ENCODE results near the gene PTPRR. TPM values are rescaled to one million over a fixed set of nuclear protein-coding genes. Genes with fewer than 3 reads are reported as not detected.

The PTPRR gene
- total and polyA plus RNA-seq, 2 of the 4 experiments (the other 2 are of a cell fraction): 0.18 to 0.21 TPM

- H3K4me2 ChIP-seq (ENCODE audit: low read depth, low read length): peak overlapping the region; percentile 80
- no peaks in the 10 kb centered on the region for H3K27me3 ChIP-seq (ENCODE audit: control insufficient read depth, insufficient read depth, low read length)
- H2BK120ac ChIP-seq (ENCODE audit: low read depth, low read length): no peak overlapping the region; the same call in 1 of the 2 replicates
- H3K23ac ChIP-seq (ENCODE audit: low read depth, low read length): no peak overlapping the region
- H2BK5ac ChIP-seq (ENCODE audit: low read depth, low read length, poor library complexity, severe bottlenecking): no peak overlapping the region
- 0 out of 4 replicates have a peak overlapping the region, but pooled peaks of 1 of the 2 experiments have one; percentile 44 for H4K8ac ChIP-seq (ENCODE audit: low read depth in 2 of 2, low read length in 2 of 2)
- ATAC-seq (ENCODE audit: low read depth) (peak; percentile 85), DNase-seq (peak; percentile 36)
- H3K4me1 ChIP-seq (ENCODE audit: control insufficient read depth, insufficient read depth, low read length): no peaks in the 10 kb centered on the region
- BruUV-seq (replicated peaks): no TSS peak
- no peak overlapping the region for H4K91ac ChIP-seq (ENCODE audit: insufficient read depth, low read depth, low read length)
- no peak overlapping the region for H3K9ac ChIP-seq (ENCODE audit: low read depth, low read length)
- intact Hi-C loops (cut with micrococcal nuclease) (loop anchor here (1.0 to 10.0 kb wide), 4 partner anchors 130 to 935 kb away; partner anchors contain the start of gene CNOT2), dilution Hi-C loops (cut with HindIII; ENCODE audit: low sequenced_read_pairs, unreplicated experiment) (no loop called here), in situ Hi-C loops (cut with MboI; ENCODE audit: low sequenced_read_pairs) (loop anchor here (5.0 kb wide), 1 partner anchor 133 kb away; no protein-coding TSS in a partner anchor)
- H2BK20ac ChIP-seq (ENCODE audit: low read depth, low read length): peak overlapping the region; percentile 89; the same call in 1 of the 2 replicates
- CTCF ChIA-PET: interaction anchor here (0.6 to 1.6 kb wide), 7 partner anchors 21 to 840 kb away, joined by 3 to 6 read pairs (median 3); no protein-coding TSS in a partner anchor
- no peak overlapping the region for H3K56ac ChIP-seq (ENCODE audit: extremely low read depth, insufficient read depth, low read length)
- TF ChIP-seq CTCF (conservative IDR thresholded peaks at IDR 0.05; ENCODE audit: low read depth, low read length): peak; percentile 91
- TF ChIP-seq FOS (IDR thresholded peaks at IDR 0.05; ENCODE audit: low read depth, low read length): no peak
- no peak for TF ChIP-seq CHD1 (IDR thresholded peaks at IDR 0.05; ENCODE audit: low read depth, low read length)
- no peak for TF ChIP-seq NFE2L2 (IDR thresholded peaks at IDR 0.05; ENCODE audit: low read depth, low read length)
- peak; percentile 93 for TF ChIP-seq RAD21 (IDR thresholded peaks at IDR 0.05; ENCODE audit: low read length)
- no peak for TF ChIP-seq BHLHE40 (IDR thresholded peaks at IDR 0.05; ENCODE audit: low read depth, low read length)
- peak; percentile 91 for TF ChIP-seq SMC3 (IDR thresholded peaks at IDR 0.05; ENCODE audit: low read depth, low read length)
- no peak overlapping the region for H3K18ac ChIP-seq (ENCODE audit: low read depth, low read length)
- no peak overlapping the region for H4K5ac ChIP-seq (ENCODE audit: low read depth, low read length)
- no peak overlapping the region for H2BK15ac ChIP-seq (ENCODE audit: low read depth, low read length)
- no peak overlapping the region for H2AK5ac ChIP-seq (ENCODE audit: low read depth, low read length)
- no peaks in the 10 kb centered on the region for H3K9me1 ChIP-seq (ENCODE audit: insufficient read depth, low read length)
- peak overlapping the region; percentile 52 for H3K4me3 ChIP-seq (ENCODE audit: insufficient read depth, low read depth, low read length)
- H4K20me1 ChIP-seq (ENCODE audit: insufficient read depth, low read length): no peaks in the 10 kb centered on the region
- POLR2A ChIA-PET (ENCODE audit: unreplicated experiment): no interaction called here
- no peak overlapping the region for H3K27ac ChIP-seq (ENCODE audit: insufficient read depth, low read length)
- no peak overlapping the region for H2AK9ac ChIP-seq (replicated peaks; ENCODE audit: low read depth, low read length, poor library complexity)
- H3K9me3 ChIP-seq (ENCODE audit: control insufficient read depth, insufficient read depth, low read length): no peaks in the 10 kb centered on the region
- H3K79me1 ChIP-seq (ENCODE audit: low read depth in 1 of 2, low read length in 2 of 2): no peaks in the 10 kb centered on the region
- no peaks in the 10 kb centered on the region for H3K36me3 ChIP-seq (ENCODE audit: control insufficient read depth, insufficient read depth, low read length)
- no peak overlapping the region for H3K14ac ChIP-seq (replicated peaks; ENCODE audit: low read depth, low read length)
- WGBS, 2 experiments (ENCODE audit: extremely low coverage in 2 of 2, insufficient read length in 1 of 2): no CpG with 5 or more reads among the region's 19 CpGs
- 0 out of 2 replicates have a peak overlapping the region, but pooled peaks have one; percentile 40 for H3K4ac ChIP-seq (ENCODE audit: low read depth, low read length)
- peak overlapping the region; percentile 85 for H2AFZ ChIP-seq (replicated peaks; ENCODE audit: low read length, poor library complexity)
Measured at GRCh38 chr12:70719672-70720420, 200.7 kb downstream of the PTPRR start.

Measured in IMR-90 (cell line).